ENCODE measurements around the gene LEMD2.

The LEMD2 gene

DNA sequence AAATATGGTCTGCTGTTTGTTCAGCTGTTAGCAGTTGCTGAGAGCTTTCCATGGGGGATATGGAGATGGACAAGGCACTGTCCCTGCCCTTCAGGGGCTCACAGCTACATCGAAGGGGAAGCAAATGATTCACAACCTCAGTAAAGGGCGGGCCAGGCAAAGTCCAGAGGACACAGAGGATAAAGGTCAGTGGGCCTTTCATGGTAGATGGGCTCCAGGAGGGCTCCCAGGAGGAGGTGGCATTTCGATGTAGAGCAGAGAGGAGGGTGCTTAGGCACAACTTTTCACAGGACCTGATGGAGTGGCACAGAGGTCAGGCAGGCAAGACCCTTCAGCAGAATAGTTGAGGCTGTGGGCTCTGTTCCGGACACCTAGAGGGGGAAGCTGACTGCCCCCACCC lies 30.1 kb upstream of the LEMD2 start:
- no peak for DNase-seq

DNA sequence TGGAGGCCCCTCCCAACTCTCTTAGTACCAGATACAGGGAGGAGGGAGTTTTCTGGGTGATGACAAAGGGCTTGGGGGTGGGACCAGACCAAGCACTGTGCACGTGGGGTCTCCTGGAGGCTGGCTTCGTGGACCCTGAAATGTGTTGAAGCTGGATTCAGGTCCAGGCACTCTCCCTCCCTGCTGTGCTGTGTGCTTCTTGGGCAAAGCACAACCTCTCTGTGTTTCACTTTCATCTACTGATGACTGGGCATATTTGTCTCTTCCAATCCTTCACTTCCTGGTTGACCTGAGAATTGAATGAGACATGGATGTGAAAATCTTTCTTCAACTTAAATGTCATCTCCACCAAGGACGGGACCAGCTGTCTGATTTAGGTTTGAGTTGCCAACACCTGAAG lies 29.4 kb upstream of the LEMD2 start:
- DNase-seq: no peak

DNA sequence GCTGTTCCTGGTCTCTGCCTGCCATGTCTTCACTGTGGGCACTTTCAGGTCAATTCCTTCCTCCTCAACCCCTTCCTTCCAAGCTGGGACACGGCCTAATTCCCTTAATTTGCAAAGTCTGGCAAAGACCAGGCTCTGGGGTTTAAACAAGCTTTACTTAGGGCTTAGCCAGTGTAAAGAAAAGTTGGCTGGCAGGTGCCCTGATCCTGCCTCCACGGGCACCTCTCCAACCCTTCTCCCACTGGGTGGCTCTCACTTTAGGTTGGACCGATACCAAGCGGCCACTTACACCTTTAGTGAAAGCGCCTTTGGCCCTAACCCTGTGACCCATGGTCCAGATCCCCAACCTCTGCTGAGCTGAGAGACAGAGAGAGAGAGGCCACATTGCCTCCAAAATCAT lies 28.6 kb upstream of the LEMD2 start:
- DNase-seq: no peak

DNA sequence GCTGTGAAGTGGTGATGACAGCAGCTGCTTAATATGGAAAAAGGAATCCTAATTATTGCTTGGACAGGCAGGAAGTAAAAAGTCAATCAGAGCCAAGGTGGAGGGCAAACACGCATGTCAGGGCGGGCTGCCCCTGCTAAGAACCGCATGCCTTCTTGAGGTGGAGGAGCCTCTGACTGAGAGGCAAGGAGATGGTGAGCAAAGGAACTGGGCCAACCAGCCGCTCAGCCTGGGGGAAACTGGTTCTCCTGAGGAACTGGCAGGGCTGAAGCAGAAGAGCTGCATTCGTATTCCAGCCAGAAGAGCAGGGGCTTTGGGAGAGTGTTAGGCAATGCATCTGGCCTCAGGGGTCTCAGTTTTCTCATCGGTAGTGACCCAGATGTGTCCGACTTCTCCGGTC lies 28.0 kb upstream of the LEMD2 start:
- no peak for DNase-seq

DNA sequence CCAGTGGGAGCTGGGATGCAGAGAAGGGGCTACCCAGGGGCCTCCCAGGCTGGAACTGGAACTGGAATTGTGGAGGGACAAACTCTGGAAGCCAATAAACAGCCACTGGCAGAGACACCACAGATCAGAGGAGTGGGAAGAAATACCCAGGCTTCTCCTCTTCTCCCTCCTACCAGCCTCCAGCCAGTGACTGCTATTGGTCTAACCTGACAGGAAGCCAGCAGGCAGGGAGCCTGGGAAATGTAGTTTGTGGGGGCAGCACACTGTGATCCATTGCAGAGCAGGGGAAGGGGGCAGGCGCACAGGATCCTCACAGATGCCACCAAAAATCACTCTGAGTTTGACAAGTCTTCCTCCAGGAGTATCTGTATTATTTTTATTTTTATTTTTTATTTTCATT lies 26.9 kb upstream of the LEMD2 start:
- DNase-seq: no peak

DNA sequence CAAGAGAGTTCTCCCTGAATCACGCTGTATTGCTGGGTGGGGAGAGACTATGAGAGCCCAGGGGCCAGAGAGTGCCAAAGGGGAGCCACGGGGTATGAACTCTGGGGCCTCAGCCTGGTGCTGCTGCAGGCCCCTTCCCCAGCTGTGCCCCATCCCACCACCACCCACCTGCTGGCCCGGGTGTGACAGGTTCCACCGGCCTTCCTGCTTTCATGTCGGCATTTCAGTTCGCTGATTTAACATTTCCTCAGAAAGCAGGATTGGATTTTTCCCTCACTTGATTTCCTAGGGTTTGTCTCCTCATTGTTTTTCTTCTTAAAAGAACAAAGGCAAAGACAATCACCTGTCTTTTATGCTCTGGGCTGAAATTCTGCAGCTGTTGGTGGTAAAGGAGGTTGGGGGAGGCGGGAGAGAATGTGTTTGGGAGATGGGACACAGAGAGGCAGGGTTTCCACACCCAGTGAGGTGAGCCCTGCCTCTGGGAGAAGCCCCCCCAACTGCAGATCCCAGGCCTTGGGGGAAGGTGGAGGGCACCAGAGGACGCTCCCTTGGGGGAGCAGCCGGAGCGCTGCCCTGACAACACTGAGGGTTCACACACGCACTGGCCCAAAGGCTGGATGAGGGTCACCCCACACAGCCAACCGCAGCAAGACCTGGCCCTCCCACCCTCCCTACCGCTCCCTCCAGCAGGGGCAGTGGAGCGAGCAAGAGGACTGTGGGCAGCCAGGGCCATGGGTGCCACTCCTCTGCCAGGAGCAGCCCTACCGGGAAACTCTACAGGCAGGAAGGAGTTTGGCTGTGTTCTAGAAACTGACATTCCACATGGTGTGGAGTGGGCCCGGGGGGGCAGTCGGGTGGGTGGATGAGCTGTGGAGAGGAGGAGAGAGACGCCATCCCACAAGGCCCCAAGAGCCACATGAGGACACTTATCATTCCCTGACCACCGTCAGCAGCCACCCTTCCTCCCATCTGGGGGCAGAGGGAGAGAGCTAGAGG lies 25.4 kb upstream of the LEMD2 start:
- no peak for DNase-seq

DNA sequence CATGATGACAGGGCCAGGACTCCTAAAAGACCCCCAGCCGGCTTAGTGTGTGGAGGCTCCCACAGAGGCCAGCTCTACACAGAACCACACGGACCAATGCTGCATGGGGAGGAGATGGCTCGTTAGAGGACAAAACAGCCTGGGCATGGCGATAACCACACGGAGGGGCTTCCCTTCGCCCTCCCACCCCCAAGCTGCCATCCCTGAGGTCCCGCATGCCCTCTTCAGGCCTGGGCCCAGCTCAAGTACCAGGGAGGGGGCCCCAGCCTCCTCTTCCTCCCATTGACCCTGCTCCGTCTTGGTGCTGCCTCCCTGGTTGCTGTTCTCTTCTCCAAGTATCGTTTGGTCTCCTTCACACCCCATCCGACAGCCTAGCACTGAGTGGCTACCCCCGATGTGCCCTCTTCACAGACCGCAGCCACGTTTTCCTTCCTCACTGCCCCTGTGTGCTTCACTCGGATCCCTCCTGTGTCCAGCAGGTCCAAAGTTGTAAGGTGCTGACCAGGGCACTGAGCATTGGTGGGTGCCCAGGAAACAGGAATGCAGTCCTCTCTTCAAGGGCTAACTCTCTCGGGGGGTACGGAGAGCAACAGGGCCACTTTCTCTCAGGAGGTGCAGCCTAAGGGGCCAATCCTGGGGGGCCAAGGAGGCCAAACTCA lies 24.4 kb upstream of the LEMD2 start:
- no peak for DNase-seq

DNA sequence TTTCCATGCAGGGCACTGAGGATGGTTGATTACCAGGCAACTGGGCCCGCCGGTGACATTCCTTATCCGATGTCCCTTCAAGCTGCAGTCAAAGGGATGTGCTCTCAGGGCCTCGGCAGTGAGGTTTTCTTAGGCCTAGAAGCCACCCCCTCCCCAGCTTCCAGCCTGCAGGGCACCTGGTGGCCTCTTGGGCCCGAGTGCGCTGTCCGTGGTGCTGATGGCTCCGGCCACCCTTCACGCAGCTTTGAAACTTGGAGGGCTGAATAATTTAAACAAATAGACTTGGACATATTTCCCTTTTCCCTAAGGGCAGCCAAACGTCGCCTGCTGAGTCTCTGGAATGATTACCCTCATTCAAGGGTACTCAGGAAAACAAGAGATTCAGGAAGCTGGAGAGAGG lies 23.7 kb upstream of the LEMD2 start:
- peak; percentile 61 for DNase-seq

DNA sequence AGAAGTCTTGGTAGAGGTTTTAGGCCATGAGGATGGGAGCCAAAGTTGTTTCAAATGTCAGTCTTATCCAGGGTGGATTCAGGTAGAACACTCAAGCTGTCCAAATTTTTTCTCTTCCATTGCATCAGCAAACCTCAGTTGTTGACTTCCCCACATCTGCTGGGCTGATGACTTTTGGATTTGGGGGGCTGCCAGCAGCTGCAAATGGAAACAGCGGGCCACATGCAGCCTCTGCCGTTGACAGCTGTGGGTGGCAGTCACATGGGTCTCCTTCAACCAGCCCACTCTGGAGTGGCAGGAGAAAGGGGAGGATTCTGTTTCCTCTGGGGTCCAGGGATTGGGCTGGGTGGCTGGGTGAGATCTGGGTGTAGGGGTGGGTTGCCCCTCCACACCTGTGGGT lies 20.7 kb upstream of the LEMD2 start:
- no peak for DNase-seq

DNA sequence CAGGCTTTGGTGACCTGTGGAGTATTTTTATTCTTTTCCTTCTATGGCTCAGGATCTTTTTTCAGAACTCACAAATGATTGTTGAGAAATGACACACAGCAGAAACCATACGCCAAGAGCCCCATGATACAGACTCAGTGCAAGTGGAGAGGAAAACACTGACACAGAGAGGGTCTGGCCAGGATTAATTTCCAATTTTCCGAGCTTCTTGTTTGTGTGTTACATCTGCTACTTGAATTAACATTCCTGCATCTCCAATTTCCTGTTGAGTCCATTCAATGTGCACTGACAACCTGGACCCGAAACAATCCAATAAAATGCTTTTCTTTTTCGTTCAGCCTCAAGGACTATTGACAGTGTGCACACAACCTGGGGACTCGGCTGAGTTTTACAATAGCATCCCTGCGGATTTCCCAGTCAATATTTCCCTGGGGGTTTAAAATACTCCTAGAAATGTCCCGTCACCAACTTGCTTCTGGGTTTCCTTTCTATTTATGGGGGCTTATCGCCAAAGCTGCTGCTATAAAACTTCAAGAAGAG lies 19.8 kb upstream of the LEMD2 start:
- DNase-seq: no peak

DNA sequence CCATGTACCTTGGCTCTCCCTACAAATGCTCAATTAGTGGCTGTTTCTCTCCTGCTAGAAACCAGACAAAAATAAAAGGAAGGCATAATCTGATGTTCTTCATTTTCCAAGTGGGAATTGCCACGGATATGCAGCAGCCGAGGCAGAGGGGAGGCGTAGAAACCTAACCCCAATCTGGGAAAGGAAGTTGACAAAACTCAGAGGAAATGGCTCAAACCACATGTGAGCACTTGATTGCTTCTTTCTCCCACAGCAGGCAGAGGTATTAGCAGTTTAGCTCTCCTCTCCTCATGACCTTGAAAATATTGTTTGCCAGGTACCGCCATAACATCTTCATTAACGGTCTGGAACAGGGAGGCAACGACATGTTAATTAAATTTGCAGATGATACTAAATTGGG lies 18.7 kb upstream of the LEMD2 start:
- no peak for DNase-seq

DNA sequence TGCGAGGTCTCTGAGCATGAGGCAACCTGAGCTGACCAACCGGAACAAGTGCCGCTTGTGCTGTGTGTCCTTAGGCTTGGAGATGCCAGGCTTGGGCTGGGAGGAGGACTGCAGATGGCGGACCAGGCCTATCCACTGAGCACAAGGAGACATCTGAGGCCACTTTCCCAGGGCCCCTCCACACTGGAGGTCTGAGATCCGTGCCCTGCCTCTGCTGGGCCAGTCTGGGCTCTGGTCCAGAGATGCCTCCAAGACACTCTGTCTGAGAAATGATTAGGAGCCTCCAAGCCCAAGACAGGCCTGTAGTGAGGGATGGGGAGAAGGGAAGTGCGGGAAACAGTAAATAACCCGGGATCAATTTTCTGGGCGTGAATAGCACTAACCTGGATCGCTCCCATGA lies 17.9 kb upstream of the LEMD2 start:
- DNase-seq: no peak

DNA sequence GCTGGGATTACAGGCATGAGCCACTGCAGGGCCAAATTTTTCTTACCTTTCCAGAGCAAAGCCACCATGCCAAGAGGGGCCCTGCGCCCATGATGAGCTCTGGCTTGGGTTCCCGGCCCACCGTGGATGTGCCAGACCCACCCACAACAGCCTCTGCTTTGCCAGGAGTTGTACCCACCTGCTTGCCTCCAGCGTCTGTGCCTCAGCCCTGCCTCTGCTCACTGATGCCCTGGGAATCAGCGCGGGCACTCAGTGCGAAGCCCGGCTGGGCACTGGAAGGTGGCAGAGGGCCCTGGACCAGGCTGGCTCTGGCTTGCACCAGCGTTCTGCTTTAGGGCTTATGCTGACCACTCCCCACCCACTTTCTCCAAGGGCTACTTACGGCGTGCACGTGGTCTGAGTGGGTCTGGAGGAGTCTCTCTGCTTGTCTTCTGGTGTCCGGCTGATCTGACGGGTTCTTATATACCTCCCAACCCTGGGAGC lies 14.7 kb upstream of the LEMD2 start, which contains the start of gene MLN:
TSS of gene MLN (minus strand) at position 433 of the 483 bp plus-strand sequence. CDS start 2,840 bp downstream, outside the sequence.
- no peak for DNase-seq

DNA sequence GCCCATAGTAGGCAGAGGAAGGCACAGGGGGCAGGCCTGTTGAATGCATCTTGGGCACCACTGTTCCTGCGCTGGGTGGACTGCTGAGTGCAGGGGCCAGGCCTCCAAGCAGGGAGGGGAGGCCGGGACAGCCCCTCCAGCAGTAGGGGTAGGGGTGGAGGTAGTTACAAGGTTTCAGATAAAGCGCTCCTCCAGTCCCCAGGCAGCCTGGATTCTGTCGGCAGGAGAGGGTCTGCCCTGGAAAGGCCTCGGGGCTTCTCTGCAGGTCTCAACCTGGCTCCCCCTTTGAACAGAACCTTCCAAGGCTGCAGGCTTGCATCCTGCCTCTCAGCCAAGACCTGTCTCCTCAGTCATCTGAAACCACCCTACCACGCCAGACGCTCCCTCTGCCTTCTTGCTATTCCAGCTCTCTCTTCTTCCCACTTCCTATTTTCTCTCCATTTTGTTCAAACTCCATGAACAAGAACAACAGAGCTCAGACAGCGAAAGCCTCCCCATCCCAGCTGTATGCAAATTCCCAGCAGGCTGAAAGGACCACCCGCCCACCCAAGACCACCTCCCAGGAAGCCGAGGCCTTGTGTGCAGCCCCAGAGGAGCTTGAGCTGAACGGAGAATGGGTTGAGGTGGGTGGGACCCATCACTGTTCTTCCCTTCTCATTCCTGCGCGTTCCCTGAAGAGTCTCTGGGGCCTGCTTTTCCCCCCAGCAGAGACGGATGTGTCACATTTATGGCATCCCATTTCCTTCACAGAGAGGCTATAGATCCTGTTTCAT lies 13.4 kb upstream of the LEMD2 start:
- no peak for DNase-seq

DNA sequence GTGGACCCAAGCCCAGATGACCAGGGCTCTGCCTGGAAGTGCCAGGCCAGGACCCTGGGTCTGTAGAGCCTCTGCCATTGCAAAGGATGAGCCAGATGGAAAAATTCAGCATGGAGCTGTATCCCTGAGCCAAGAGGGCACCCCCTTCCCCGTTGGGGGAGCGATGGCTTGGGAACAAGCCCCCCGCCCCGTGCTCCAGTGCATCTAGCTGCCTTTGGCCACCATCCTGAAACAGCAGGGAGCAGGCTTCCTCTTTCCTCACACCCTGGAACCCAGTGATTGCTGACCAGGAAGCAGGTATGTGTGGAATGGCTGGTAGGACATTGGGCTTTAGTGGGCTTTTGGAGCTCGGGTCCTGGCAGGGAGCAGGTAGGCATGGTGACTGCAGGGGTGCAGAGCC lies 12.7 kb upstream of the LEMD2 start:
- DNase-seq: no peak

DNA sequence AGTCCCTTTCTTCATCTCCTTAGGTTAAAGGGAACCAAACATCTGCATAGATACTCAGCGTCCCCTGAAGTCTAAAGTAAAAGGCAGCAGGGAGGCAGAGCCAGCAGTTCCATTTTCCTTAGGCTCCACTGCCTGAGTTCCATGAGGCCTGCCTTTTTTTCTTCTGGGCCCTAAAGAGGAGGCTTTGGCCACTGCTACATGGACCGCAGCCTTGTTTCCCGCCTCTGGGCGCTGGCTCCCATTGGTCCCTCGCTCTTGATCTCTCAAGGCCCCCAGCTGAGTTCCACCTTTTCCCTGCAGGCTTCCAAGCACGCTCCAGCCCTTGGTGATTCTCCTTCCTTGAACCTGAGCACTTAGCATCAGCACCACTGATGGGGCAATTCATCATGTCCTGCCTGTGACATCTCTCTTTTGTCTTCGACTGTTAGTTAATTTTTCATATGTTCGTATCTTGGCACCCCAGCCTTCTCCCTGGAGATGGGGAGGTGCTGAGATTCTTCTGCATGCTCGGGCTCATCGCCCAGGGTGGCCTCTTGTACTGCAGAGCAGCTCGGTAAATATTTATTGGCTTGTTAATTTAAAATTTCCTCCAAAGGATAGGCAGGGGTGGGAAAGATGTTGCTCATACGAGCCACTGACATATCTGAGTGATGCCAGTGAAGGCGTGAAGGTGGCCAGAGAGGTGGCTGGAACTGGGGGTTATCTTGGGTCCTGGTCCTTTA lies 11.5 kb upstream of the LEMD2 start:
- DNase-seq: no peak

DNA sequence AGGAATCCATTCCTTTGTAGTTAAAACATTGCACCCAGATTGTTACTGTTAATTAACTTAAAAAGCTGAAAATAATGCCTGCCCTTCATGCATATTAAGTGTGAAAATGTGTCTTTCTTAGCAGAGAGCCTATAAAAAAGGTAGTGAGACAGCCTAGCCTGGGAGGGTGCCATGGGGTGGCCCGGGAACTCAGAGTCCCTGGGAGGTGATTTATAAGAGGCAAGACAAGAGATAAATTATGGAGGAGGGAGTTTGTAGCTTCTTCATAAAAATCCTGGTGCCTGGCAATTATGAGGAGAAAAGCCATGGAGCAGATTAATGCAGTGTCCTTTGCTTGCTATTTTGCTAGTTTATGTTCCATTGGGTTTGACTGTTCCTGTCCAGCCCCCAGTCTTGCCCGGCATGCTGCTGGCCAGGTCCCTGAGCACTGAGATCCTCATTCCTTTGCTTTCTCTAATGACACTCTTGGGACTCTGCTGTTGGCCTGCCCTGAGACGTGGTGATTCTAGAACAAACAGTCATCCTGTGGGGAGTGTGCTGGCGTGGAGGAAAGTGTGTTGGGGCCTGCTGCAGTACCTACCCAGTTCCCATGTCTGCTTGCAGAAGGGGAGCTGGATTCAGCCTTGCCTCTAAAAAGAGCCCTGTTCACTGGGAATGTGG lies 10.7 kb upstream of the LEMD2 start:
- no peak for DNase-seq

DNA sequence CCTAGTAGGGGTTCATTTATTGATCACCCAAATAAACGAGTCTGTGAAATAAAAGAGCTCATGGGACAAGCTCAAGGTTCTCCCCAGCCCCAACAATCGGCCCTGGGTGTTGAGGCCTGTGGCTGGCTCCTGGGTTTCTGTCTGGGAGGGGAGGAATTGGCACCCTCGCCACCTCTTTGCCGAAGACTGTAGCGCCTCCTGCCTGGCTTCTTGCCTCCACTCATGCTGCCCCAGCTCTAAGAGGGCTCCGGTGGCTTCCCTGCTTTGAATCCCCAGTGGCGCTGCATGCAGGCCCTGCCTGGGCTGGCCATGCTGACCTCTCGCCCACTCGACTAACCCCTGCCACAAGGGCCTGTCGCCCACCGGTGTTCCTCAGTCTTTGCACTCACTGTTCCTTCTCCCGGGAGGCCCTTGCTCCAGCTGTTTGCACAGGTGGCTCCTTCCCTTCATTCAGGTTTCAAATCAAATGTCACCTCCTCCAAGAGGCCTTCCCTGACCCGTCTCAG lies 9.5 kb upstream of the LEMD2 start:
- DNase-seq: no peak

DNA sequence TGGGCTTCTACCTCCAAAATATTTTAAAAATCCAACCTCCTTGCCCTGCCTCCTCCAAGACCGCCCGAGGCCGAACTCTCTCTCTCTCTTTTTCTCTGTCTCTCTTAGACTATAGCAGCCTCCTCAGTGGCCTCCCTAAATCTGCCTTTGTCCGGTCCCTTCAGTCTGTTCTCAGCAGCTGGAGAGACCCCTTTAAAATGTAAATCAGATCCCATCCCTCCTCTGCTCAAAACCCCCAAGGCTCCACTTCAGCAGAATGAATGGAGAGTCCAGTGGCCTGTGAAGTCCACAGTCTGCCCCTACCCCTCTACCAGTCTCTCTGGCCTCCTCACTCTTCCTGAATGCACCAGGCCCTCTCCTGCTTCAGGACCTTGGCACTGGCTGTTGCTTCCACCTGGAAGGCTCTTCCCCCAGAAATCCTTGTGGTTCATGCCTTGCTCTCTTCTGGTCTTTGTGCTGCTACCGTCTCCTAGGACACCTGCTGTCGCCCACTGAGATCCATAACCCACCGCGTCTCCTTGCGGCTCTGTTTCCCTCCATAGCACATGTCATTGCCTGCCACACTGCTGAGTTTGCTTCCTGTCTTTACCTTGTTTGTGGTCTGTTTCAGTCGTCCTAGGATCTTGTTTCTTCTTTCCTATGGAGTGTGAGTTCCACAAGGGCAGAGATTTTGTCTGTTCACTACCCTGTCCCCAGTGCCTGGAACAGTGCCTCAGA lies 8.9 kb upstream of the LEMD2 start:
- no peak for DNase-seq

DNA sequence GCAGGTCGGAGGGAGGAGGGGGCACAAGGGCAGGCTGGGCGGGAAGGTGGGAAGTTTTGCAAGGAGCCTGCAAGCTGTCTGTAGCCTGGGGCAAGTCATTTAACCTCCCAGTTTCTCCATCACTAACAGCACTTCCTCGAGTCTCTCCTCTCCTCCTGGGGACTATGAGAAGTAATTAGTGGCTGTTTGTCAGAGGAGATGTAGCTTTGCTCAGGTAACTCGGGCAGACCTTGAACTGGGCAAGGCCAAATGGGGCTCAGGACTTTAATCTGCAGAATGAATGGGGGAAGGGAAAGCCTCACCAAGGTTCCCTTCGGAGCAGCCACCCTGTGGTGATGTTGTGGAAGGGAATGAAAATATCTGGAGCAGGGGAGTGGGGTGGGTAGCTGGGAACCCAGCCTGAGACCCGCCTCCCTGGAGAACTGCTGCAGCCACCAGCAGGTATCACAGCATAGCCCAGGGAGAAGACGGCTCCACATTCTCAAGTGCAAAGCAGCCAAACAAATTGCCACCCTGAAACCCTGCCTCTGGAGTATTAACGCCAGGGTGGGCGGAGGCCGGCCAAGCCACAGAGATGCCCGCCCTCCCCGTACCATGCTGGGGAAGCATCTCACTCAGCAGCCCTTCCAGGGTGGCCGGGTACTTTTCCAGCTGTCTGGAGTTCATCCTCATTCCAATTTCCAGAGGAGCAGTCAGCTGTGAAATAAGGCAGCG lies 6.1 kb upstream of the LEMD2 start:
- DNase-seq: no peak

Data from suppressor macrophage treated with lipopolysaccharide for 4 hours (primary cell).